Activated CD4-positive, CD25-positive, alpha-beta regulatory T cell treated with anti-CD3 and anti-CD28 coated beads, Interleukin-2, amount 50 U/mL, for 24 hours (primary cell): ENCODE data around the gene ENDOV.
A peak's percentile ranks its signal among the peaks of the same experiment; 100 is the strongest.

ENCODE experiments used
- ATAC-seq, 2 donors: fragments of 150-1000 bp; cut with Tn5 transposase; one replicate each; pipeline ENCODE4 v1.10.0; 2021; ENCODE audit warnings: mild to moderate bottlenecking in 1 of 2, moderate library complexity in 1 of 2

ENDOV gene

GRCh38 chr17:80416260-80416939 lies 1.4 kb downstream of the ENDOV start:
- no peak for ATAC-seq

- ATAC-seq = no peak
Measured at GRCh38 chr17:80416940-80417293, 1.9 kb downstream of the ENDOV start.

GRCh38 chr17:80418589-80418988 lies 3.6 kb downstream of the ENDOV start:
- no peak for ATAC-seq

GRCh38 chr17:80419255-80419654 lies 4.3 kb downstream of the ENDOV start:
- no peak for ATAC-seq

GRCh38 chr17:80421381-80422090 lies 6.6 kb downstream of the ENDOV start:
- no peak for ATAC-seq

- ATAC-seq = no peak
Measured at GRCh38 chr17:80422276-80422675, 7.3 kb downstream of the ENDOV start.

- ATAC-seq = no peak
Measured at GRCh38 chr17:80422981-80423380, 8.0 kb downstream of the ENDOV start.

- no peak for ATAC-seq
Measured at GRCh38 chr17:80423536-80424225, 8.7 kb downstream of the ENDOV start.

GRCh38 chr17:80424261-80424660 lies 9.3 kb downstream of the ENDOV start:
- no peak for ATAC-seq

GRCh38 chr17:80424878-80425765 lies 10.2 kb downstream of the ENDOV start:
- no peak for ATAC-seq

- no peak for ATAC-seq
Measured at GRCh38 chr17:80425835-80426426, 11.0 kb downstream of the ENDOV start.

- ATAC-seq = peak; percentile 98 to 99
Measured at GRCh38 chr17:80426671-80427326, 11.8 kb downstream of the ENDOV start.

GRCh38 chr17:80427366-80428282 lies 12.7 kb downstream of the ENDOV start:
- ATAC-seq = no peak

GRCh38 chr17:80428363-80428762 lies 13.4 kb downstream of the ENDOV start:
- ATAC-seq = no peak

- no peak for ATAC-seq
Measured at GRCh38 chr17:80428796-80429195, 13.8 kb downstream of the ENDOV start.

GRCh38 chr17:80429356-80430275 lies 14.6 kb downstream of the ENDOV start:
- ATAC-seq = no peak

- ATAC-seq = no peak
Measured at GRCh38 chr17:80430446-80431245, 15.7 kb downstream of the ENDOV start.
